Kidney epithelial cell (primary cell): ENCODE results near the gene FAM120A. TPM values are rescaled to one million over a fixed set of nuclear protein-coding genes. Genes with fewer than 3 reads are reported as not detected.

Experiments used
- DNase-seq: peaks from one replicate; pipeline ENCODE4 v3.0.0-alpha.2; 2010; ENCODE audit warnings: low read depth
- H3K27me3 ChIP-seq: 2 replicates; pipeline ENCODE4 v1.6.0; 2011; ENCODE audit warnings: low read length; ENCODE audit not compliant: control insufficient read depth, insufficient read depth
- H3K36me3 ChIP-seq: 2 replicates; pipeline ENCODE4 v1.5.1; 2011; ENCODE audit warnings: low read length; ENCODE audit not compliant: control insufficient read depth, insufficient read depth
- H3K4me3 ChIP-seq: 2 replicates; pipeline ENCODE4 v1.5.1; 2011; ENCODE audit warnings: low read depth, mild to moderate bottlenecking, control low read depth, low read length
- total RNA-seq: library from RNA; depleted of rRNA; stranded (reverse); fragments of >200 nt; gene quantifications from 2 replicates; pipeline ENCODE4 v1.2.3, GENCODE V29; 2015
- TF ChIP-seq, protein P1 (sequence below): IDR thresholded peaks from 2 replicates; pipeline ENCODE4 v1.5.1; 2011; ENCODE audit warnings: mild to moderate bottlenecking, moderate library complexity, low read length, control low read depth, inconsistent platforms; ENCODE audit not compliant: insufficient read depth, poor library complexity, severe bottlenecking

The FAM120A gene
- total RNA-seq, 1 donor from 2014 or later: 59.0 TPM

DNA sequence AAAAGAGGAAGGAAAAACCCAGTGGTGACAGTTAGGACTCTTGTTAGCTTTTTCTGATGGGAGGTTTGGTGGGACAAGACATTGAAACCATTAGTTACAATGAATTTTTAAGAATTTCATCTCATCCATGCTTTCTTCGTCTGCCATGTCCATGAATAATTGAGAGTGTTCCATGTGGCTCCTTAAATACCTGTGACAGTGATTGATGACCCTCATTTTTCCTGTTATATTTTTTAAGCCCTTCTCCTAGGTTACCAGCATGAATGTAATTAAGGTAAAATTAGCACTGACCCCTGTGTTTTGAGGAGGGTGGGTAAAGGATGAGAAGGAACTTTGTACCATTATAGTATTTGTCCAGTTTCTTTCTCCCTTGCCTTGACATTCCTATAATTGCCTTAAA lies 101.4 kb downstream of the FAM120A start:
- DNase-seq: no peak
- H3K27me3 ChIP-seq: no peaks in the 10 kb centered on the region
- no peak overlapping the region for H3K4me3 ChIP-seq
- TF ChIP-seq, protein P1, sequence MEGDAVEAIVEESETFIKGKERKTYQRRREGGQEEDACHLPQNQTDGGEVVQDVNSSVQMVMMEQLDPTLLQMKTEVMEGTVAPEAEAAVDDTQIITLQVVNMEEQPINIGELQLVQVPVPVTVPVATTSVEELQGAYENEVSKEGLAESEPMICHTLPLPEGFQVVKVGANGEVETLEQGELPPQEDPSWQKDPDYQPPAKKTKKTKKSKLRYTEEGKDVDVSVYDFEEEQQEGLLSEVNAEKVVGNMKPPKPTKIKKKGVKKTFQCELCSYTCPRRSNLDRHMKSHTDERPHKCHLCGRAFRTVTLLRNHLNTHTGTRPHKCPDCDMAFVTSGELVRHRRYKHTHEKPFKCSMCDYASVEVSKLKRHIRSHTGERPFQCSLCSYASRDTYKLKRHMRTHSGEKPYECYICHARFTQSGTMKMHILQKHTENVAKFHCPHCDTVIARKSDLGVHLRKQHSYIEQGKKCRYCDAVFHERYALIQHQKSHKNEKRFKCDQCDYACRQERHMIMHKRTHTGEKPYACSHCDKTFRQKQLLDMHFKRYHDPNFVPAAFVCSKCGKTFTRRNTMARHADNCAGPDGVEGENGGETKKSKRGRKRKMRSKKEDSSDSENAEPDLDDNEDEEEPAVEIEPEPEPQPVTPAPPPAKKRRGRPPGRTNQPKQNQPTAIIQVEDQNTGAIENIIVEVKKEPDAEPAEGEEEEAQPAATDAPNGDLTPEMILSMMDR: no peak
- no peaks in the 10 kb centered on the region for H3K36me3 ChIP-seq

- TF ChIP-seq, protein P1: no peak
- no peak for DNase-seq
- H3K36me3 ChIP-seq: peaks cover 1% of the 10 kb centered on the region
- H3K4me3 ChIP-seq: no peak overlapping the region
- H3K27me3 ChIP-seq: no peaks in the 10 kb centered on the region
These were observed 103.9 kb downstream of the FAM120A start for GRCh38 chr9:93555370-93555769.

- Histone ChIP-seq H3K27me3 (no peaks in the 10 kb centered on the region), H3K36me3 (peaks cover 4% of the 10 kb centered on the region), H3K4me3 (no peak overlapping the region)
- TF ChIP-seq, protein P1: no peak
- no peak for DNase-seq
These were observed 106.1 kb downstream of the FAM120A start for GRCh38 chr9:93557366-93558137.

- TF ChIP-seq, protein P1: no peak
- H3K36me3 ChIP-seq: peaks cover 6% of the 10 kb centered on the region
- DNase-seq: no peak
- H3K4me3 ChIP-seq: no peak overlapping the region
- no peaks in the 10 kb centered on the region for H3K27me3 ChIP-seq
These were observed 107.0 kb downstream of the FAM120A start for GRCh38 chr9:93558503-93558902.

DNA sequence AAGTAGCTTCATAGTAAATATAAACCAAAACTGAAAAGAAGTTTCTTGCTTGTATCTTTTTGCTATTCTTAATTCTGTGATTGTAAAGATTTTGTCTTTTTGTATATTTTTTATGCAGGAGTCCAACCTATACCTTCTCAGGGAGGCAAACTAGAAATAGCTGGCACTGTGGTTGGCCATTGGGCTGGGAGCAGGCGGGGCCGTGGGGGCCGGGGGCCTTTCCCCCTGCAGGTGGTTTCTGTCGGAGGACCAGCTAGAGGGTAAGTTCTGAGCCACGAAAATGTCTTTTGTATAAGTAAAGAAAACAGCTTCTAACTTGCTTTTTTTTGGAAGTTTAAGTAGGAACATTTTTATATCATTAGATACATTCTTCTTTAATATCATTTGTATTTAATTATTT lies 109.5 kb downstream of the FAM120A start:
- Histone ChIP-seq H3K4me3 (no peak overlapping the region), H3K36me3 (peaks cover 6% of the 10 kb centered on the region), H3K27me3 (no peaks in the 10 kb centered on the region)
- TF ChIP-seq, protein P1: no peak
- no peak for DNase-seq

- Histone ChIP-seq H3K36me3 (peaks cover 6% of the 10 kb centered on the region), H3K4me3 (no peak overlapping the region), H3K27me3 (no peaks in the 10 kb centered on the region)
- TF ChIP-seq, protein P1: no peak
- DNase-seq: no peak
These were observed 110.7 kb downstream of the FAM120A start for GRCh38 chr9:93562157-93562556.
